ENCODE results near the gene BAIAP2. TPM values are rescaled to one million over a fixed set of nuclear protein-coding genes. Genes with fewer than 3 reads are reported as not detected.

BAIAP2 gene
- total RNA-seq, 2 experiments from 2014 or later, result 5.9 to 6.3 TPM

DNA sequence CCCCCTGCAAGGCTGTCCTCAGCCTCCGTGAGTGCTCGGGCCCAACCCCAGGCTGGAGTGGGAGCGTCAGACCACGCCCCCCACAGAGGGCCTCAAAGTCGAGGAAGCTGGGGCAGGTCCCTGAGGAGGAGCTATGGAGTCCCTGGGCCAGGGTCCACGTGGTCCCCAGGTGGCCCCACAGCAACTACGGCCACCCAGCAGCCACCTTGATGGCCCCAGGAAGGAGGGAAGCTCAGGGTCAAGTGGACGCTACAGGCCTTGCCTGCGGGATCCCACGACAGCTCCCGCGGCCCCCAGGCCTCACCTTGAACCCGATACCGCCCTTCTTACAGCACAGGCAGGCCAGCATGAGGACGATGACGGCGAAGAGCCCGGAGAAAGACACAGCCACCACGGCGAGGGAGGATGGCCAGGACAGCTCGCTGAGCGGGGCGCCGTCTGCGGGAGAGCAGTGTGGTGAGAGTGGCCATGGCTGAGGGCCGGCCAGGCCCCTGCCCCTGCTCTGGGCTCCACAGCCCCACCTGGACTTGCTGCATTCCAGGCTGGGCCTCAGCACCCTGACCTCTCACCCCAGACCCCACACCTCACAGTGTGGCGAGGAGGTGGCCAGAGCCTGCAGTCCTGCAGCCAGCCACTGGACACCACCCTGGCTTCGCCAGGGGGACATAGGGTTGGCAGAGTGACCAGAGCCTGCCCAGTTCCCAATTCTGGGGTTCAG, 99.3 kb downstream of the BAIAP2 start:
- Mint-ChIP-seq H3K27me3 (no peaks in the 10 kb centered on the region), H3K36me3 (ENCODE audit: low read depth) (no peaks in the 10 kb centered on the region), H3K27ac (no peak overlapping the region), H3K9me3 (peaks cover 17% of the 10 kb centered on the region), H3K4me3 (no peak overlapping the region), H3K4me1 (ENCODE audit: low read depth) (no peaks in the 10 kb centered on the region)
- TF ChIP-seq, protein P1, sequence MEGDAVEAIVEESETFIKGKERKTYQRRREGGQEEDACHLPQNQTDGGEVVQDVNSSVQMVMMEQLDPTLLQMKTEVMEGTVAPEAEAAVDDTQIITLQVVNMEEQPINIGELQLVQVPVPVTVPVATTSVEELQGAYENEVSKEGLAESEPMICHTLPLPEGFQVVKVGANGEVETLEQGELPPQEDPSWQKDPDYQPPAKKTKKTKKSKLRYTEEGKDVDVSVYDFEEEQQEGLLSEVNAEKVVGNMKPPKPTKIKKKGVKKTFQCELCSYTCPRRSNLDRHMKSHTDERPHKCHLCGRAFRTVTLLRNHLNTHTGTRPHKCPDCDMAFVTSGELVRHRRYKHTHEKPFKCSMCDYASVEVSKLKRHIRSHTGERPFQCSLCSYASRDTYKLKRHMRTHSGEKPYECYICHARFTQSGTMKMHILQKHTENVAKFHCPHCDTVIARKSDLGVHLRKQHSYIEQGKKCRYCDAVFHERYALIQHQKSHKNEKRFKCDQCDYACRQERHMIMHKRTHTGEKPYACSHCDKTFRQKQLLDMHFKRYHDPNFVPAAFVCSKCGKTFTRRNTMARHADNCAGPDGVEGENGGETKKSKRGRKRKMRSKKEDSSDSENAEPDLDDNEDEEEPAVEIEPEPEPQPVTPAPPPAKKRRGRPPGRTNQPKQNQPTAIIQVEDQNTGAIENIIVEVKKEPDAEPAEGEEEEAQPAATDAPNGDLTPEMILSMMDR (IDR thresholded peaks at IDR 0.05), result no peak
- ATAC-seq (no peak), DNase-seq (no peak)
- intact Hi-C loops (cut with micrococcal nuclease), result no loop called here
- ChIA-PET POLR2A (no interaction called here), CTCF (interaction anchor here (1.2 kb wide), 1 partner anchor 32 kb away, joined by 3 read pairs; no protein-coding TSS in a partner anchor)

- Mint-ChIP-seq H3K4me1 (ENCODE audit: low read depth) (no peaks in the 10 kb centered on the region), H3K27ac (no peak overlapping the region), H3K9me3 (peaks cover 17% of the 10 kb centered on the region), H3K36me3 (ENCODE audit: low read depth) (no peaks in the 10 kb centered on the region), H3K4me3 (no peak overlapping the region), H3K27me3 (no peaks in the 10 kb centered on the region)
- intact Hi-C loops (cut with micrococcal nuclease), result no loop called here
- POLR2A ChIA-PET, result no interaction called here
- ATAC-seq, result no peak
- CTCF ChIA-PET, result no interaction called here
- TF ChIP-seq, protein P1 (IDR thresholded peaks at IDR 0.05), result no peak
- DNase-seq, result no peak
These were observed 100.7 kb downstream of the BAIAP2 start for GRCh38 chr17:81135505-81136278.

DNA sequence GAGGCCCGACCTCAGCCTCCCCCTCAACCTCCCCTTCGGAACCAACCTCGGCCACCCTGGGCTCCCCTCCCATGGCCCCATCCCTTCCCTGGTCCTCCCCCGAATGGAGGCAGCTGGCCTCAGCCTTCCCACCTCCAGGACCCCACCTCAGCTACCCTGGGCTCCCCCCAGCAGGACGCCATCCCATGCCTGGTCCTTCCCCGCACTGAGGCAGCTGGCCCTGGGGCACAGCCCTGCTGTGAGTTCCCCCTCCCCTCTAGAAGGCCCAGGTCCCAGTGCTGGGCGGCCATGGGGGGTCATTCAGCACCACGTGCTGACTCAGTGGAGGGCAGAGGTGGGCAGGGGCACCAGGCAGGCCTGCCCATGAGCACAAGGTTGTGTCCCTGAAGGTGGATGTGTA, 101.4 kb downstream of the BAIAP2 start:
- ATAC-seq (no peak), DNase-seq (no peak)
- Mint-ChIP-seq H3K27me3 (no peaks in the 10 kb centered on the region), H3K9me3 (peaks cover 17% of the 10 kb centered on the region), H3K4me3 (no peak overlapping the region), H3K27ac (no peak overlapping the region), H3K36me3 (ENCODE audit: low read depth) (no peaks in the 10 kb centered on the region), H3K4me1 (ENCODE audit: low read depth) (no peaks in the 10 kb centered on the region)
- ChIA-PET CTCF (no interaction called here), POLR2A (no interaction called here)
- TF ChIP-seq, protein P1 (IDR thresholded peaks at IDR 0.05), result no peak
- intact Hi-C loops (cut with micrococcal nuclease), result no loop called here

DNA sequence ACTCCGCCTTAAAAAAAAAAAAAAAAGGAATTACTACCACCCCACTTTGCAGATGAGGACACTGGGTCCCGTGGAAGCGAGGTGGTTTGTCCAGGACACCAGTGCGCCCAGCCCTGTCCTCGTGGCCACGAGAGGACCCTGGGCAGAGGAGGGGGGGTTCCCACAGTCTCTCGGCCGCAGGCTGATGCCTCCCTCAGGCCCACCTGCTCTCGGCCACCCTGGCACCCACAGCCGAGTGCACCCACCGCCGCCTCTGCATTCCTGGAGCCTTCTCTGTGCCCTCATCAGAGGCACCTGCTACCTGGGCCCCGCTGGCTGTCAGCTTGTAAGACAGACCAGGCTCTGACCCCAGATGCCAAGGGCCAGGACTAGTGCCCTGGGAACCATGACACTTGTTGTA, 102.3 kb downstream of the BAIAP2 start:
- DNase-seq (no peak), ATAC-seq (no peak)
- no peak overlapping the region for H3K27ac Mint-ChIP-seq
- peaks cover 2% of the 10 kb centered on the region for H3K27me3 Mint-ChIP-seq
- H3K36me3 Mint-ChIP-seq (ENCODE audit: low read depth), result no peaks in the 10 kb centered on the region
- H3K4me1 Mint-ChIP-seq (ENCODE audit: low read depth), result no peaks in the 10 kb centered on the region
- POLR2A ChIA-PET, result no interaction called here
- H3K4me3 Mint-ChIP-seq, result no peak overlapping the region
- TF ChIP-seq, protein P1 (IDR thresholded peaks at IDR 0.05), result no peak
- intact Hi-C loops (cut with micrococcal nuclease), result no loop called here
- H3K9me3 Mint-ChIP-seq, result peaks cover 17% of the 10 kb centered on the region
- CTCF ChIA-PET, result no interaction called here

DNA sequence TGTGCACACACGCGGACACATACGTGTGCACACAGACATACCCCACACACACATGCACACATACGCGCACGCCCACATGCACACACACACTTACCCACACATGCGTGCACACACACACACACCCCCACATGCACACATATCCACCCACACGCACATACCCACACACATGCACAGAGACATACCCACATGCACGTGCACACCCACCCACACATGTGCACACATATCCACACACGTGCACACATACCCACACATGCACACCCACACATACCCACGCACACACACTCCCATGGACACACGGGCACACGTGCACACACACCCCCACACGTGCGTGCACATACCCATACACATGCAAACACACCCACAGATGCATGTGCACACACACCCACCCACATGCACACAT, 103.1 kb downstream of the BAIAP2 start:
- CTCF ChIA-PET, result no interaction called here
- H3K36me3 Mint-ChIP-seq (ENCODE audit: low read depth), result no peaks in the 10 kb centered on the region
- intact Hi-C loops (cut with micrococcal nuclease), result no loop called here
- no peak overlapping the region for H3K27ac Mint-ChIP-seq
- POLR2A ChIA-PET, result no interaction called here
- DNase-seq (no peak), ATAC-seq (no peak)
- H3K9me3 Mint-ChIP-seq, result peaks cover 17% of the 10 kb centered on the region
- no peaks in the 10 kb centered on the region for H3K4me1 Mint-ChIP-seq (ENCODE audit: low read depth)
- TF ChIP-seq, protein P1 (IDR thresholded peaks at IDR 0.05), result no peak
- no peak overlapping the region for H3K4me3 Mint-ChIP-seq
- peaks cover 2% of the 10 kb centered on the region for H3K27me3 Mint-ChIP-seq

Data from activated CD8-positive, alpha-beta T cell treated with anti-CD3 and anti-CD28 coated beads for 36 hours (primary cell).